Stimulated activated CD4-positive, alpha-beta T cell treated with anti-CD3 and anti-CD28 coated beads, Interleukin-15, amount 100 ng/mL, for 1 hour (primary cell): ENCODE results near the gene HTR5A.

ENCODE experiments used
- DNase-seq, 2 donors: peaks; one replicate each; pipeline ENCODE4 v3.0.0-alpha.2; 2020; ENCODE audit warnings: low read depth in 1 of 2, low spot score in 1 of 2

The HTR5A gene

GRCh38 chr7:155136619-155137243 lies 66.6 kb downstream of the HTR5A start:
- DNase-seq, result no peak
